Mononuclear cell (primary cell): ENCODE results near the gene ANKRD42. TPM values are rescaled to one million over a fixed set of nuclear protein-coding genes. Genes with fewer than 3 reads are reported as not detected.

Source experiments
- H3K27me3 ChIP-seq: 2 replicates; pipeline ENCODE4 v1.6.0; 2011; ENCODE audit warnings: low read length, control low read depth; ENCODE audit not compliant: insufficient read depth
- H3K4me1 ChIP-seq: 2 replicates; pipeline ENCODE4 v1.5.1; 2011; ENCODE audit warnings: mild to moderate bottlenecking, low read length, control low read depth; ENCODE audit not compliant: insufficient read depth
- H3K4me3 ChIP-seq: 2 replicates; pipeline ENCODE4 v1.5.1; 2011; ENCODE audit warnings: mild to moderate bottlenecking, low read length, moderate library complexity
- H3K9me3 ChIP-seq: 2 replicates; pipeline ENCODE4 v1.5.1; 2011; ENCODE audit warnings: low read depth, mild to moderate bottlenecking, control low read depth, low read length
- total RNA-seq: library from RNA; depleted of rRNA; stranded (reverse); fragments of >200 nt; gene quantifications from one replicate; pipeline ENCODE4 v1.2.3, GENCODE V29; 2012

The ANKRD42 gene
- total RNA-seq, 1 donor: 5.8 TPM

- H3K4me3 ChIP-seq: peak overlapping the region; percentile 80
- no peaks in the 10 kb centered on the region for H3K27me3 ChIP-seq
- no peaks in the 10 kb centered on the region for H3K9me3 ChIP-seq
- peaks cover 22% of the 10 kb centered on the region for H3K4me1 ChIP-seq
Observed at GRCh38 chr11:83284501-83285150, 91.1 kb downstream of the ANKRD42 start.

- peak overlapping the region; percentile 80 for H3K4me3 ChIP-seq
- H3K9me3 ChIP-seq: no peaks in the 10 kb centered on the region
- H3K27me3 ChIP-seq: no peaks in the 10 kb centered on the region
Observed at GRCh38 chr11:83285151-83285770, 91.7 kb downstream of the ANKRD42 start.

GRCh38 chr11:83285771-83286528 is 92.4 kb downstream of the ANKRD42 start, which contains the start of gene CCDC90B:
Gene CCDC90B (minus strand): TSS chr11:83286367. CDS start chr11:83285972, 395 bp downstream.
- H3K4me1 ChIP-seq: peaks cover 22% of the 10 kb centered on the region

More at GRCh38 chr11:83285151-83285770, 91.7 kb downstream of the ANKRD42 start:
- peaks cover 22% of the 10 kb centered on the region for H3K4me1 ChIP-seq

DNA sequence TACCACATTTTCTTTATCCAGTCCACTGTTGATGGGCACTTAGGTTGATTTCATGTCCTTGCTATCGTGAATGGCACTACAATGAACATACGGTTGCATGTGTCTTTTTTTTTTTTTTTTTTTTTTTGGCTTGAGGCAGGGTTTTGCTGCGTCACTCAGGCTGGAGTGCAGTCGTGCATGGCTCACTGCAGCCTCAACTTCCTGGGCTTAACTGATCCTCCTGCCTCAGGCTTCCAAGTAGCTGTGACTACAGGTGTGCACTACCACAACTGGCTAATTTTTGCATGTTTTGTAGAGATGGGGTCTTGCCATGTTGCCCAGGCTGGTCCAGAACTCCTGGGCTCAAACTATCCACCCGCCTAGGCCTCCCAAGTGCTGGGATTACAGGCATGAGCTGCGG is 94.1 kb downstream of the ANKRD42 start:
- Histone ChIP-seq H3K9me3 (no peaks in the 10 kb centered on the region), H3K4me3 (no peak overlapping the region), H3K4me1 (peaks cover 22% of the 10 kb centered on the region), H3K27me3 (no peaks in the 10 kb centered on the region)

More at GRCh38 chr11:83285771-83286528, 92.4 kb downstream of the ANKRD42 start, which contains the start of gene CCDC90B:
- Histone ChIP-seq H3K27me3 (no peaks in the 10 kb centered on the region), H3K4me3 (peak within 1 kb of the TSS; percentile 80), H3K9me3 (no peaks in the 10 kb centered on the region)

GRCh38 chr11:83292709-83293456 is 99.4 kb downstream of the ANKRD42 start:
- no peak overlapping the region for H3K4me3 ChIP-seq
- no peaks in the 10 kb centered on the region for H3K27me3 ChIP-seq
- peaks cover 5% of the 10 kb centered on the region for H3K4me1 ChIP-seq
- H3K9me3 ChIP-seq: no peaks in the 10 kb centered on the region

DNA sequence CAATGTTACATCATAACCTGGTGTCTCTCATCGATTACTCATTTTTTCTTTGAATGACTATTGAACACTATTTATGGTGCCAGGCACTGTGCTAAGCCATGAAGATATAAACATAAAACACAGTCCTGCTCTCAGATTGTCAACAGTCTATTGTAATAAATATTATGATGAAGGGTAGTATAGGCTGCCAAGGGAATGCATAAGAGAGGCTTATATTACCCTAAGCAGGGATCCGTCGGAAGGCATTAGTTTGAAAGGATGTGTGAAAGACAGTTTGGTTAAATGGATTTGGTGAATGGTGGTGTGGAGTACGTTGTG is 99.9 kb downstream of the ANKRD42 start:
- H3K27me3 ChIP-seq: no peaks in the 10 kb centered on the region
- no peak overlapping the region for H3K4me3 ChIP-seq
- peaks cover 5% of the 10 kb centered on the region for H3K4me1 ChIP-seq
- no peaks in the 10 kb centered on the region for H3K9me3 ChIP-seq

DNA sequence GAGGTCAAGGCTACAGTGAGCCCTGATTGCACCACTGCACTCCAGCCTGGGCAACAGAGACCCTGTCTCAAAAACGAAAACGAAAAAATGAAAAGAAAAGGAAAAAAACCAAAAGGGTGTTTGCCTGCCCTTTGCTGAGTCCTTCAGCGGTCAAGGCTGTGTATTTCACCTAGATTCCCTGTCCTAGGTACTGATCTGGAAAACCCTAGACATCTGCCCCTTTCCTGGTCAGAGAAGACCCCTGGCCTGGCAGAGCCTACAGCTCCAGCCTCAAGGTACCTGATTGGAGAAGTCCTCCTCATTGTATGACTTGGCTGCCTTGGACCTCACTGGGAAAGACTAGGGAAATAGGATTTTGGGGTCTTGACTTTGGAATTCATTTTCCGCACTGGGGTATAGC is 100.7 kb downstream of the ANKRD42 start:
- Histone ChIP-seq H3K9me3 (no peaks in the 10 kb centered on the region), H3K4me3 (no peak overlapping the region), H3K27me3 (no peaks in the 10 kb centered on the region), H3K4me1 (peaks cover 3% of the 10 kb centered on the region)

Other genes starting within 250 kb of the ANKRD42 start
- gene RAB30, start 121.8 kb upstream of the ANKRD42 start, total RNA-seq: 104 TPM
- 167 TPM for gene PCF11, start 36.6 kb upstream of the ANKRD42 start, total RNA-seq
- gene CCDC90B, start 92.7 kb downstream of the ANKRD42 start, total RNA-seq: 44.6 TPM